ENCODE data around the gene CRYBG1. TPM values are rescaled to one million over a fixed set of nuclear protein-coding genes. Genes with fewer than 3 reads are reported as not detected.

The CRYBG1 gene
- total and polyA plus RNA-seq, 2 of the 13 experiments (the other 11 are each of a cell fraction or from before 2014, with no cell fraction given): 10.1 to 21.9 TPM

- TF ChIP-seq ZFP36L1 (CRISPR knock-in tag; IDR thresholded peaks at IDR 0.05): no peak
- TF ChIP-seq ZBTB34 (CRISPR knock-in tag; IDR thresholded peaks at IDR 0.05): no peak
- TF ChIP-seq KLF13 (CRISPR knock-in tag; IDR thresholded peaks at IDR 0.05): no peak
- TF ChIP-seq GTF3A (CRISPR knock-in tag; conservative IDR thresholded peaks at IDR 0.05): no peak
- TF ChIP-seq MIER2 (CRISPR knock-in tag; IDR thresholded peaks at IDR 0.05): no peak
- no peak for TF ChIP-seq ZBTB43 (CRISPR knock-in tag; conservative IDR thresholded peaks at IDR 0.05)
- TF ChIP-seq SP5 (CRISPR knock-in tag; IDR thresholded peaks at IDR 0.05; ENCODE audit: borderline replicate concordance, low read depth): 0 out of 2 replicates have a peak, but pooled peaks have one; percentile 8
- TF ChIP-seq TIGD3 (CRISPR knock-in tag; IDR thresholded peaks at IDR 0.05; ENCODE audit: borderline replicate concordance): no peak
- no peak for TF ChIP-seq KAT8 (CRISPR knock-in tag; IDR thresholded peaks at IDR 0.05)
- TF ChIP-seq ZFP36L2 (CRISPR knock-in tag; IDR thresholded peaks at IDR 0.05): no peak
- TF ChIP-seq ISX (CRISPR knock-in tag; conservative IDR thresholded peaks at IDR 0.05): no peak
- peak; percentile 93 for TF ChIP-seq CEBPG (CRISPR knock-in tag; IDR thresholded peaks at IDR 0.05)
- no peak for TF ChIP-seq ZBTB8A (CRISPR knock-in tag; IDR thresholded peaks at IDR 0.05; ENCODE audit: borderline replicate concordance, low read depth)
- no peak for TF ChIP-seq ZNF768 (CRISPR knock-in tag; IDR thresholded peaks at IDR 0.05)
- no peak for TF ChIP-seq ZNF747 (CRISPR knock-in tag; IDR thresholded peaks at IDR 0.05; ENCODE audit: borderline replicate concordance)
- TF ChIP-seq ZNF770 (CRISPR knock-in tag; IDR thresholded peaks at IDR 0.05): no peak
- no peak for TF ChIP-seq ZMAT5 (CRISPR knock-in tag; IDR thresholded peaks at IDR 0.05; ENCODE audit: borderline replicate concordance, low read depth)
- TF ChIP-seq HIVEP1 (CRISPR knock-in tag; IDR thresholded peaks at IDR 0.05): no peak
- TF ChIP-seq RFX3 (CRISPR knock-in tag; IDR thresholded peaks at IDR 0.05): no peak
- no peak for TF ChIP-seq ZNF557 (CRISPR knock-in tag; IDR thresholded peaks at IDR 0.05)
- TF ChIP-seq ZNF496 (CRISPR knock-in tag; IDR thresholded peaks at IDR 0.05; ENCODE audit: insufficient replicate concordance): no peak
- TF ChIP-seq SCMH1 (CRISPR knock-in tag; IDR thresholded peaks at IDR 0.05; ENCODE audit: borderline replicate concordance): no peak
- no peak for TF ChIP-seq GATAD1 (CRISPR knock-in tag; IDR thresholded peaks at IDR 0.05)
These were observed 197.3 kb downstream of the CRYBG1 start (continued) for GRCh38 chr6:106557837-106558236.
